Lung microvascular endothelial cell (primary cell): ENCODE data around the gene KCNJ11. TPM values are rescaled to one million over a fixed set of nuclear protein-coding genes. Genes with fewer than 3 reads are reported as not detected.
A peak's percentile ranks its signal among the peaks of the same experiment; 100 is the strongest.

ENCODE experiments used
- DNase-seq, 2 donors: peaks; one replicate each; pipeline versions ENCODE4 v3.0.0 to v3.0.0-alpha.2; 2010; ENCODE audit warnings: low read depth in 2 of 2
- total RNA-seq: library from RNA; depleted of rRNA; stranded (reverse); fragments of >200 nt; gene quantifications from 2 replicates; pipeline ENCODE4 v1.2.1, GENCODE V29; 2014

KCNJ11 gene
- total RNA-seq, 1 donor from 2014 or later, result 0.40 TPM

DNA sequence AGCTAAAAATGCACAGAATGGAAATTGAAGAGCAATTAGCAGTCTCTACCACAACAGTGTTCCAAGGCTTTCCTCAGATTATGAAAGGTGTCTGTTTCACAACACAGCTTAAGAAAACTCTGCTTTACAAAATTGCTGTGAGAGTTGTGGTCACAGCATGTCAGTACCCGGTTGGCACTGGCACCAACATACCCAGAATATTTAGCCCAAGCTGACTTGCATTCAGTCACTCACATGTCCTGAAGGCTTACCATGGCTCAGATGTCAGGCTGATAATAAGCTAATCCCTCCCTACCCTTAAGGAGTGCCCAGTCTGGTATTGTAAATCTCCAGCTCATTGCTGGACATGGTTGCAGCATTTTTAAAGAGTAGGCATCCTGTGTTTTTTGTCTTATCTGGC, 22.0 kb downstream of the KCNJ11 start:
- no peak for DNase-seq

- DNase-seq, result peak; percentile 76 to 78
These were observed 33.9 kb downstream of the KCNJ11 start for GRCh38 chr11:17354601-17354991.

GRCh38 chr11:17353821-17354600, 34.4 kb downstream of the KCNJ11 start:
- DNase-seq, result no peak

DNA sequence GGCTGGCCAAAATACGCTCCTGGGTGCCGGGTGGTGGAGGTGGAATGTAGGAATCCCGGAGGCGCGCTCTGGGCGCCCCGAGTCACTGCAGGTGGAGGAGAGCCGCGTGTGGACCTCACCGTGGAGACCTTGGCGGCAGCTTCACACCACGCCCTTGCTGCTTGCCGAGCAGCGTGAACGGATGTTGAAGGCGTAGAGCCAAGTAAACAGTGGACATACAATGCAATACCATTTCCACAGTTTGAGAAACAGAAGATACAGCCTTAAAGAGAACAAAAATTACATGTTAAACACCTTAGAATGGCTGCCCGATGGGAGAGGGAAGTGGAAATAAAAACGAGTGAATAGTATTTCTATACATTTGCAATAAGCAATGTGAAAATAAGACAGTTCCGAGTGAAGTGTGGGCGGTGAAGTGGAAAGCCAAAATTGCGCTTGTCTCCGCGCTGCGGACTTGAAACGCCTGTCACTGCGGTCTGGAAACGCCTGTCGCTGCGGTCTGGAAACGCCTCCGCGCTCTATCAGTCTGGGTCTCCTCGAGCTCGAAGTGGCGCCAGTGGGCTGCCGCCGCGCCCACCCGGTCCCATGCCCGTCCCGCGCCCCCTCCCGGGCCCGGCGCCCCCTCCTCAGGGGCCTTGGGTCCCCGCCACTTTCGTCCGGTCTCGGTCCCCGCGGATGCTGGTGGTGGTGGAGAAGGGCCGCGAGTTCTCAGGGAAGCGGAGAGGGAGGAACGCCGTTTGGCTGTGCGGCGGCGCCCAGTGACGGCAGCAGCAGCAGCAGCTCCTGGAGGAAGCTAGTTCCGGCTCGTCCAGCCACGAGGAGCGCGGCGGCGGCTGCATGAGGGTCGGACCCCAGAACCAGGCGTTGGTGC, 35.3 kb downstream of the KCNJ11 start:
- DNase-seq, result peak; percentile 47 to 84

DNA sequence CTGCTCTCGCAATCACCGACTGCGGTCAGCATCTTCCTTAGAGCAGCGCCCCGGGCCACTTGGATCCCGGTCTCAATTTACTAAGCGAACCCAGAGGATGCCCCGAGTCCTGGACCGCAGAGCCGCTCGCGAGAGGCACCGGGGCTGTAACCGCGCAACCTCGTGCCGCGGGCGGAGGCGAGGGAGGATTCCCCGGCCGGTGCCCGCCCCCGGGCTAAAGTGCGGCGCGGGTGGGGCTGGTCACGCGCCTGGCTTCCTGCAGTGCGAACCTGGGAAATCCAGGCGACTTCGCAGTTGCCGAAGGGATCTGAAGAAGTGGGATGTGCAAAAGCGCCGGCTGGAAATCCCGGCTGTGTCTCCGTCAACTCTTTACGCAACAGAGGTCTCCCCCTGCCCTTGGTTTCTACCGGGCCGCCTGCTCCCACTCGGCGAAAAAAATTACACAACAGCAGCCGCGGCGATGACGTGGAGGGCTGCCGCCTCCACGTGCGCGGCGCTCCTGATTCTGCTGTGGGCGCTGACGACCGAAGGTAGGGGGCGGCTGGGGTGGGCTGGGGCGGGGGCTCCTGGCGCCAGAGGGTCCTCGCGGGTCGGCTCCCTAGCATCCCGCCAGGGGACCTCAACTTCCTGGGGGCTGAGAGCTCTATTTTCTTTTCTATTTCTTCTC, 36.8 kb downstream of the KCNJ11 start, which contains the start of gene NCR3LG1:
Gene NCR3LG1, plus strand, starts transcription at position 291 of the 667 bp plus-strand sequence. Its CDS starts 170 bp downstream, at position 461.
- peak; percentile 48 to 66 for DNase-seq

DNA sequence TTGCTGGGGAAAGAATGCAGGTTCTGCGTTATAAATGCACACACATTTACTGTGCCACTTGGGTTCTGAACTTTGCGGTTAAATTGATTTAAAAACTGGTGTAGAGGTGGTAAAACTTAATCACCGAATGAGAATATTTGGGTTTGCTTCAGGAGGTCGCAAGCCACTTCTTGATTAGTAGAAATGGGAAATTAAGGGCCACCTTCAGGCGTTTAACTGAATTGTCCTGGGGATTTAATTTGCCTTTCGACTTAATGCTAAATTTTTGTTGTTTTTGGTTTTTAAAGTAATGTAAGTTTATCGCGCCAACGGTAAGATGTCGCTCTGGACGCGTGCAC, 37.3 kb downstream of the KCNJ11 start:
- no peak for DNase-seq

DNA sequence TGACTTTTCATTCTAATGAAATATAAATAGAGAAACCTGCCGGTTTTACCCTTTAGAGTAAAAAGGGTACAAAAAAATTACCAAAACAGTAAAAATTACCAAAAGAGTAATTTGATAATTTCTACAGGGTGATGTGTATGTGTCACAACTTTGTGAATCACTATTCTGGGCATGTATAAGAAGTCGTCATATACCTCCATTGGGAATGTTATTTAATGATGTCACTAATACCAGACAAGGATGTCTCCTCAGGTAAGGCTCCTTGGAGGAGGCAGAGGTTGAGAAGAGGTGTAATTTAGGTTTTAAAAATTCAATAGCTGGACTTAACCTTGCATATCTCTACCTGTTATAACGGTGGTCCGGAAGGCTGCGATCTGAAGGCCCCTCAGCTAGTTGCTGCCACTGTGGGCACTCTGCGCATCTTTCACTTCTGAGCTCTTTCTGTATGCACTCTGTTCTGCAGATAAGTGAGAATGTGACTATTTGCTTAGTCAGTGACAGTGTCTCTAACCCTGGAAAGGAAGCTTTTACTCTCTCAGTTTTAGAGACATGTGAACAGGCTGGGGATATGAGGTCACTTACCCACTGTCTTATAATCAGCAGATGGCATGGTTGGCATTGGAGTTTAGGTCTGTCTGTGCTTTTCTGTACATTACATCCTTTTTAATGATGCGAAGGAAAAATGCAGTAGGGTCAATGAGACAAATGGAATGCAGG, 37.8 kb downstream of the KCNJ11 start:
- no peak for DNase-seq

GRCh38 chr11:17347676-17348075, 40.8 kb downstream of the KCNJ11 start:
- no peak for DNase-seq

DNA sequence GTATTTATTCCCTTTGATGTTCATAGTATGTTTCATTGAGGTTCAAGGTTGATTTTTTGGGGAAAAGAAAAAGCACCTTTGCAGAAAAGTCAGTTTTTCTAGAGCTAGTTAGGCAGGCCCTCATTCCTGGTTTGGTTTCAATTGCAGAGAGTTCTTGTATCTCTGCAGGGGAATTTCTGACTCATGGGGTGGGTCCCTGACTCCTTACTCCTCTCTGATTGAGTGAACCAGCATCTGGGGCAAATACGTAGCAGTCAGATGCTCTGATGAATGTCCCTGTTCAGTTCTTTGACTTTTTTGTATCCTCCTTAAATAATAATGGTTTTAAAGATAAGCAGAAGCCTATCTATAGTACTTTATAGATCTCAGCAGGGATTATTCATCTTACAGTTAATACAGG, 44.6 kb downstream of the KCNJ11 start:
- peak in 1 of 2 donors; percentile 50 for DNase-seq

- no peak for DNase-seq
These were observed 45.2 kb downstream of the KCNJ11 start for GRCh38 chr11:17343257-17343656.

Other genes starting within 250 kb of the KCNJ11 start
- 29.8 and 35.5 TPM in 2 replicates for gene PIK3C2A, start 180.7 kb downstream of the KCNJ11 start, total RNA-seq
- gene NUCB2, start 111.9 kb downstream of the KCNJ11 start, total RNA-seq, result 31.3 and 46.9 TPM in 2 replicates
- 0.20 and 0.87 TPM in 2 replicates for gene NCR3LG1, start 36.9 kb downstream of the KCNJ11 start, total RNA-seq
- gene ABCC8, start 88.2 kb upstream of the KCNJ11 start, total RNA-seq, result not detected in 2 replicates
- not detected in 2 replicates for gene USH1C, start 155.8 kb upstream of the KCNJ11 start, total RNA-seq
- not detected in 2 replicates for gene OTOG, start 158.6 kb upstream of the KCNJ11 start, total RNA-seq